ENCODE measurements around the gene DGKH.

DNA sequence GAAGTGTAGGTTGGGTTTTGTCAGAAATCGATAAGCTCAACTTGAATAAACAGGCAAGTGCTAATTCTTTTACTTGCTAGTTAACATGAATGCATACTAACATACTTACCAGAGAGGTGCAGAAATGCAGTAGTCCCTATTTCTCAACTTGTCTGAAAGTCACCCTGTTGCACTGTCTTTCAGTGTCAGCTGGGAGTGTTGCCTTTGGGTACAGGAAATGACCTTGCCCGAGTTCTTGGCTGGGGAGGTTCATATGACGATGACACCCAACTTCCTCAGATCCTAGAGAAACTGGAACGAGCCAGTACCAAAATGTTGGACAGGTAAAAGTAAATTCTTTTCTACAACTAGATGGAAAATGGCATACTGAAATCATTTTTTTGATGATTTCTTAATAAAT lies 120.0 kb downstream of the DGKH start:
- TF ChIP-seq, protein P1, sequence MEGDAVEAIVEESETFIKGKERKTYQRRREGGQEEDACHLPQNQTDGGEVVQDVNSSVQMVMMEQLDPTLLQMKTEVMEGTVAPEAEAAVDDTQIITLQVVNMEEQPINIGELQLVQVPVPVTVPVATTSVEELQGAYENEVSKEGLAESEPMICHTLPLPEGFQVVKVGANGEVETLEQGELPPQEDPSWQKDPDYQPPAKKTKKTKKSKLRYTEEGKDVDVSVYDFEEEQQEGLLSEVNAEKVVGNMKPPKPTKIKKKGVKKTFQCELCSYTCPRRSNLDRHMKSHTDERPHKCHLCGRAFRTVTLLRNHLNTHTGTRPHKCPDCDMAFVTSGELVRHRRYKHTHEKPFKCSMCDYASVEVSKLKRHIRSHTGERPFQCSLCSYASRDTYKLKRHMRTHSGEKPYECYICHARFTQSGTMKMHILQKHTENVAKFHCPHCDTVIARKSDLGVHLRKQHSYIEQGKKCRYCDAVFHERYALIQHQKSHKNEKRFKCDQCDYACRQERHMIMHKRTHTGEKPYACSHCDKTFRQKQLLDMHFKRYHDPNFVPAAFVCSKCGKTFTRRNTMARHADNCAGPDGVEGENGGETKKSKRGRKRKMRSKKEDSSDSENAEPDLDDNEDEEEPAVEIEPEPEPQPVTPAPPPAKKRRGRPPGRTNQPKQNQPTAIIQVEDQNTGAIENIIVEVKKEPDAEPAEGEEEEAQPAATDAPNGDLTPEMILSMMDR (IDR thresholded peaks at IDR 0.05) = no peak
- no peak for TF ChIP-seq POLR2A (IDR thresholded peaks at IDR 0.05)

All from body of pancreas (tissue), 4 donors.